ENCODE results near the gene DHCR24. TPM values are rescaled to one million over a fixed set of nuclear protein-coding genes. Genes with fewer than 3 reads are reported as not detected.

DHCR24 gene
- total RNA-seq, 1 experiment from 2014 or later: 337 TPM

DNA sequence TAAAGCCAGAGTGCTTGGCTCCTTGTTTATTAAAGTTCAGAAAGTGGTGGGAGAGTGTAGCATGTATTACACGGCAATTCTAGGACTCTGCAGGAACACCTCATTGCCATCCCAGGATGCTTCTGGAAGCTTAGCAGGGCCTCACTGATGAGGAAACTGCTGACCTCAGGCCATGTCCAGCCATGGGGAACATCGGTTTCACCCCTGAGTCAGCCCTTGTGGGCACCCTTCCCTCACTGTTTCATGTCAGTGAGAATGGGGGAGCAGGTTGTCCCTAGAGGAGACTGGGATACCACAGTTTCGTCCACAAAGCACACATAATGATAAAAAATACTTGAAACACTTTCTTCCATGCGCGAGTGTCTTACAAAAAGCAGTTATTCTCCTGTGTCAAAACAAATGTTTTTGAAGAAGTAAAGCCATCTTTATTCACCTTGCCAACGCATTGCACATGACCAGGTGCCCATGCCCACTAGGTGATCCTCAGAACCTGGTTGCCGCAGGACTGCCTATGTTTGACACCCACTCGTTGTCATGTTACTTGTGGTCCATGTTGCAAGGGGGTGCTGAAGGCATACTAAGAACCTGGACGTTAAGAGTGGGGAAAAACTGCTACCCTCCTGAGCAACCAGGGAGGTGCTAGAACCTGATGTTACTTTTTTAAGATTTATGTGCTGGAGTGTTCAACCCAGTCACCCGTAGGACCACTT is 44.6 kb downstream of the DHCR24 start:
- Mint-ChIP-seq H3K4me3 (no peak overlapping the region), H3K27me3 (ENCODE audit: low read depth) (no peaks in the 10 kb centered on the region; the same call in 1 of the 2 replicates), H3K27ac (no peak overlapping the region), H3K4me1 (no peaks in the 10 kb centered on the region), H3K9me3 (no peaks in the 10 kb centered on the region), H3K36me3 (no peaks in the 10 kb centered on the region)
- ATAC-seq (no peak), DNase-seq (ENCODE audit: low spot score) (no peak)
- TF ChIP-seq ATF1 (CRISPR knock-in tag; IDR thresholded peaks at IDR 0.05): no peak
- no peak for TF ChIP-seq CBFB (CRISPR knock-in tag; IDR thresholded peaks at IDR 0.05; ENCODE audit: low read depth)
- no peak for TF ChIP-seq FOXJ3 (CRISPR knock-in tag; IDR thresholded peaks at IDR 0.05; ENCODE audit: borderline replicate concordance)
- no peak for TF ChIP-seq ZNF232 (CRISPR knock-in tag; IDR thresholded peaks at IDR 0.05)
- no peak for TF ChIP-seq TEAD1 (CRISPR knock-in tag; IDR thresholded peaks at IDR 0.05)
- no peak for TF ChIP-seq ZNF423 (CRISPR knock-in tag; IDR thresholded peaks at IDR 0.05)
- no peak for TF ChIP-seq ZNF512 (CRISPR knock-in tag; IDR thresholded peaks at IDR 0.05; ENCODE audit: borderline replicate concordance)
- TF ChIP-seq FOXP1 (CRISPR knock-in tag; IDR thresholded peaks at IDR 0.05; ENCODE audit: borderline replicate concordance): no peak
- TF ChIP-seq ATF2 (CRISPR knock-in tag; IDR thresholded peaks at IDR 0.05; ENCODE audit: borderline replicate concordance, low read depth): no peak
- no peak for TF ChIP-seq ZNF416 (CRISPR knock-in tag; IDR thresholded peaks at IDR 0.05)
- TF ChIP-seq, protein P1, sequence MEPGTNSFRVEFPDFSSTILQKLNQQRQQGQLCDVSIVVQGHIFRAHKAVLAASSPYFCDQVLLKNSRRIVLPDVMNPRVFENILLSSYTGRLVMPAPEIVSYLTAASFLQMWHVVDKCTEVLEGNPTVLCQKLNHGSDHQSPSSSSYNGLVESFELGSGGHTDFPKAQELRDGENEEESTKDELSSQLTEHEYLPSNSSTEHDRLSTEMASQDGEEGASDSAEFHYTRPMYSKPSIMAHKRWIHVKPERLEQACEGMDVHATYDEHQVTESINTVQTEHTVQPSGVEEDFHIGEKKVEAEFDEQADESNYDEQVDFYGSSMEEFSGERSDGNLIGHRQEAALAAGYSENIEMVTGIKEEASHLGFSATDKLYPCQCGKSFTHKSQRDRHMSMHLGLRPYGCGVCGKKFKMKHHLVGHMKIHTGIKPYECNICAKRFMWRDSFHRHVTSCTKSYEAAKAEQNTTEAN (CRISPR knock-in tag; IDR thresholded peaks at IDR 0.05): no peak
- no peak for TF ChIP-seq GABPB1 (CRISPR knock-in tag; IDR thresholded peaks at IDR 0.05)
- TF ChIP-seq EMX1 (CRISPR knock-in tag; IDR thresholded peaks at IDR 0.05): no peak
- TF ChIP-seq TEAD4 (CRISPR knock-in tag; IDR thresholded peaks at IDR 0.05): no peak
- no peak for TF ChIP-seq NFATC4 (CRISPR knock-in tag; IDR thresholded peaks at IDR 0.05)
- no peak for TF ChIP-seq NFYB (CRISPR knock-in tag; conservative IDR thresholded peaks at IDR 0.05; ENCODE audit: low read depth)
- ChIA-PET POLR2A (no interaction called here), CTCF (interaction anchor here (0.9 kb wide), 1 partner anchor 180 kb away, joined by 3 read pairs; no protein-coding TSS in a partner anchor)

GRCh38 chr1:54839824-54840223 is 47.2 kb downstream of the DHCR24 start:
- DNase-seq (ENCODE audit: low spot score) (no peak), ATAC-seq (no peak)
- H3K36me3 Mint-ChIP-seq: no peaks in the 10 kb centered on the region
- no peak overlapping the region for H3K4me3 Mint-ChIP-seq
- peaks cover 4% of the 10 kb centered on the region; the same call in 1 of the 2 replicates for H3K4me1 Mint-ChIP-seq
- H3K27ac Mint-ChIP-seq: no peak overlapping the region
- POLR2A ChIA-PET: no interaction called here
- no peaks in the 10 kb centered on the region for H3K9me3 Mint-ChIP-seq
- no peaks in the 10 kb centered on the region; the same call in 1 of the 2 replicates for H3K27me3 Mint-ChIP-seq (ENCODE audit: low read depth)
- no peak for TF ChIP-seq ZNF423 (CRISPR knock-in tag; IDR thresholded peaks at IDR 0.05)
- CTCF ChIA-PET: no interaction called here

- Mint-ChIP-seq H3K9me3 (no peaks in the 10 kb centered on the region), H3K4me3 (no peak overlapping the region), H3K4me1 (peaks cover 4% of the 10 kb centered on the region; the same call in 1 of the 2 replicates), H3K27me3 (ENCODE audit: low read depth) (peaks cover 4% of the 10 kb centered on the region), H3K36me3 (no peaks in the 10 kb centered on the region), H3K27ac (no peak overlapping the region)
- no peak for ATAC-seq
- ChIA-PET POLR2A (no interaction called here), CTCF (no interaction called here)
- DNase-seq (ENCODE audit: low spot score): no peak
- TF ChIP-seq, protein P2, sequence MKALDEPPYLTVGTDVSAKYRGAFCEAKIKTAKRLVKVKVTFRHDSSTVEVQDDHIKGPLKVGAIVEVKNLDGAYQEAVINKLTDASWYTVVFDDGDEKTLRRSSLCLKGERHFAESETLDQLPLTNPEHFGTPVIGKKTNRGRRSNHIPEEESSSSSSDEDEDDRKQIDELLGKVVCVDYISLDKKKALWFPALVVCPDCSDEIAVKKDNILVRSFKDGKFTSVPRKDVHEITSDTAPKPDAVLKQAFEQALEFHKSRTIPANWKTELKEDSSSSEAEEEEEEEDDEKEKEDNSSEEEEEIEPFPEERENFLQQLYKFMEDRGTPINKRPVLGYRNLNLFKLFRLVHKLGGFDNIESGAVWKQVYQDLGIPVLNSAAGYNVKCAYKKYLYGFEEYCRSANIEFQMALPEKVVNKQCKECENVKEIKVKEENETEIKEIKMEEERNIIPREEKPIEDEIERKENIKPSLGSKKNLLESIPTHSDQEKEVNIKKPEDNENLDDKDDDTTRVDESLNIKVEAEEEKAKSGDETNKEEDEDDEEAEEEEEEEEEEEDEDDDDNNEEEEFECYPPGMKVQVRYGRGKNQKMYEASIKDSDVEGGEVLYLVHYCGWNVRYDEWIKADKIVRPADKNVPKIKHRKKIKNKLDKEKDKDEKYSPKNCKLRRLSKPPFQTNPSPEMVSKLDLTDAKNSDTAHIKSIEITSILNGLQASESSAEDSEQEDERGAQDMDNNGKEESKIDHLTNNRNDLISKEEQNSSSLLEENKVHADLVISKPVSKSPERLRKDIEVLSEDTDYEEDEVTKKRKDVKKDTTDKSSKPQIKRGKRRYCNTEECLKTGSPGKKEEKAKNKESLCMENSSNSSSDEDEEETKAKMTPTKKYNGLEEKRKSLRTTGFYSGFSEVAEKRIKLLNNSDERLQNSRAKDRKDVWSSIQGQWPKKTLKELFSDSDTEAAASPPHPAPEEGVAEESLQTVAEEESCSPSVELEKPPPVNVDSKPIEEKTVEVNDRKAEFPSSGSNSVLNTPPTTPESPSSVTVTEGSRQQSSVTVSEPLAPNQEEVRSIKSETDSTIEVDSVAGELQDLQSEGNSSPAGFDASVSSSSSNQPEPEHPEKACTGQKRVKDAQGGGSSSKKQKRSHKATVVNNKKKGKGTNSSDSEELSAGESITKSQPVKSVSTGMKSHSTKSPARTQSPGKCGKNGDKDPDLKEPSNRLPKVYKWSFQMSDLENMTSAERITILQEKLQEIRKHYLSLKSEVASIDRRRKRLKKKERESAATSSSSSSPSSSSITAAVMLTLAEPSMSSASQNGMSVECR (CRISPR knock-in tag; IDR thresholded peaks at IDR 0.05; ENCODE audit: borderline replicate concordance): no peak
- TF ChIP-seq ZNF416 (CRISPR knock-in tag; IDR thresholded peaks at IDR 0.05): no peak
- TF ChIP-seq ZNF317 (CRISPR knock-in tag; IDR thresholded peaks at IDR 0.05; ENCODE audit: borderline replicate concordance, low read depth): no peak
- TF ChIP-seq, protein P3, sequence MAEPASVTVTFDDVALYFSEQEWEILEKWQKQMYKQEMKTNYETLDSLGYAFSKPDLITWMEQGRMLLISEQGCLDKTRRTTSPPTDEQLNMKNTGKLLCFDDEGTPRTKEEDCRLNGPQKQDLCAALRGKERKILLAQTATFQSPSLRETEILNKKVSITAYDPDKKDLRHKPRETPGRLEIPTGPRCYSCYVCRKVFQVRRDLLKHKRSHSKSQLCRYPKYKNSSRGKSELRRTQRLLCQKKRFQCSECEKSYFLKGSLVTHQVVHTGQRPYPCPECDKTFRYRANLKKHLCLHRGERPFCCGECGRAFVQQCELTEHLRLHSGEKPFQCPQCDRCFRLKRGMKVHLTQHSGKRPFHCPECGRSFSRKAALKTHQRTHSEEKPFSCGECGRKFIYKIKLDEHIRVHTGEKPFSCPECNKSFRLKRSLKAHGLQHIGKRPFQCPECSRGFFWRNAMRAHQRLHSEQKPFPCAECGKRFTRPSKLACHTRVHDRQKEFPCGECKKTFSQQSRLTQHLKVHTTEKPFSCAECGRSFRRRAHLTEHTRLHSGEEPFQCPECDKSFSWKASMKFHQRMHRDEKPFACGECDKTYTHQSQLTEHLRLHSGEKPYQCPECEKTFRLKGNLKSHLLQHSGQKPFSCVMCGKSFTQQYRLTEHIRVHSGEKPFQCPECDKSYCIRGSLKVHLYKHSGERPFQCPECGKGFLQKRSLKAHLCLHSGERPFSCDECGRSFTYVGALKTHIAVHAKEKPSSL (CRISPR knock-in tag; conservative IDR thresholded peaks at IDR 0.05): no peak
- TF ChIP-seq ZNF138 (CRISPR knock-in tag; conservative IDR thresholded peaks at IDR 0.05): no peak
Measured at GRCh38 chr1:54838565-54839180, 48.3 kb downstream of the DHCR24 start.
